HFFc6 (cell line): ENCODE measurements around the gene SLC4A1AP. TPM values are rescaled to one million over a fixed set of nuclear protein-coding genes. Genes with fewer than 3 reads are reported as not detected.

Experiments used
- DNase-seq: peaks from one replicate; pipeline ENCODE4 v3.0.0-alpha.2; 2018
- H3K27ac Mint-ChIP-seq: 2 replicates; pipeline ENCODE4 v1.8.0; 2020; ENCODE audit warnings: mild to moderate bottlenecking, mixed read lengths
- H3K27me3 Mint-ChIP-seq: 2 replicates; pipeline ENCODE4 v1.8.0; 2021; ENCODE audit warnings: mild to moderate bottlenecking, moderate library complexity, mixed read lengths; ENCODE audit not compliant: insufficient read depth
- H3K36me3 Mint-ChIP-seq: 2 replicates; pipeline ENCODE4 v1.8.0; 2021; ENCODE audit warnings: low read depth, mixed read lengths
- H3K4me1 Mint-ChIP-seq: 2 replicates; pipeline ENCODE4 v1.8.0; 2020; ENCODE audit warnings: low read depth, mixed read lengths
- H3K4me3 Mint-ChIP-seq: 2 replicates; pipeline ENCODE4 v1.8.0; 2020; ENCODE audit warnings: mild to moderate bottlenecking, moderate library complexity, mixed read lengths
- H3K9me3 Mint-ChIP-seq: 2 replicates; pipeline ENCODE4 v1.8.0; 2020; ENCODE audit warnings: mild to moderate bottlenecking, mixed read lengths
- CTCF ChIP-seq: fragments of 200-600 bp; sonication (generic); IDR thresholded peaks from 2 replicates; pipeline ENCODE4 v1.5.0; 2021; ENCODE audit warnings: antibody characterized with exemption, mild to moderate bottlenecking
- total RNA-seq, 6 experiments: library from RNA; stranded (reverse); fragmentation: NEBNext Ultra II Directional; extraction: Animal tissue kit (Norgen Biotek cat#: 25700); gene quantifications; 2 replicates in 1 of 6; 3 replicates in 5 of 6; pipeline ENCODE4 v1.2.3, GENCODE V29; 2021

Gene SLC4A1AP
- total RNA-seq, 6 experiments from 2014 or later = 23.0 to 27.1 (median 24.5) TPM

- peaks cover 3% of the 10 kb centered on the region; the same call in 1 of the 2 replicates for H3K27me3 Mint-ChIP-seq
- peaks cover 9% of the 10 kb centered on the region for H3K4me1 Mint-ChIP-seq
- H3K9me3 Mint-ChIP-seq = no peaks in the 10 kb centered on the region; the same call in 1 of the 2 replicates
- no peak for TF ChIP-seq CTCF
- H3K4me3 Mint-ChIP-seq = no peak overlapping the region
- no peaks in the 10 kb centered on the region for H3K36me3 Mint-ChIP-seq
- DNase-seq = no peak
- H3K27ac Mint-ChIP-seq = no peak overlapping the region
Measured at GRCh38 chr2:27742571-27742970, 78.9 kb downstream of the SLC4A1AP start.

Other genes with a start within 250 kb of the SLC4A1AP start
- gene NRBP1, start 235.3 kb upstream of the SLC4A1AP start, total RNA-seq = 100 to 1,000 TPM; 101 to 110 (median 108) TPM
- 1 to 10 TPM in 2 of 6 experiments, under 1 TPM in 4; 0.34 to 1.3 (median 0.65) TPM for gene KRTCAP3, start 221.5 kb upstream of the SLC4A1AP start, total RNA-seq
- 10 to 100 TPM in 5 of 6 experiments, 1 to 10 TPM in 1; 9.8 to 15.2 (median 13.2) TPM for gene IFT172, start 174.1 kb upstream of the SLC4A1AP start, total RNA-seq
- gene FNDC4, start 168.7 kb upstream of the SLC4A1AP start, total RNA-seq = 1 to 10 TPM; 3.1 to 6.9 (median 5.4) TPM
- gene GCKR, start 167.1 kb upstream of the SLC4A1AP start, total RNA-seq = not detected
- 10 to 100 TPM; 20.1 to 28.3 (median 26.7) TPM for gene ZNF512, start 80.8 kb upstream of the SLC4A1AP start, total RNA-seq
- gene CCDC121, start 34.9 kb upstream of the SLC4A1AP start, total RNA-seq = 1 to 10 TPM in 2 of 6 experiments, under 1 TPM in 4; 0.52 to 1.2 (median 0.97) TPM
- 10 to 100 TPM; 33.2 to 44.2 (median 39.8) TPM for gene GPN1, start 34.8 kb upstream of the SLC4A1AP start, total RNA-seq
- 10 to 100 TPM; 22.7 to 26.4 (median 24.2) TPM for gene SUPT7L, start 275 bp upstream of the SLC4A1AP start, total RNA-seq
- gene MRPL33, start 107.8 kb downstream of the SLC4A1AP start, total RNA-seq = 100 to 1,000 TPM; 106 to 151 (median 128) TPM
- gene RBKS, start 226.5 kb downstream of the SLC4A1AP start, total RNA-seq = 1 to 10 TPM; 1.8 to 3.1 (median 2.7) TPM
- gene BABAM2, start 226.8 kb downstream of the SLC4A1AP start, total RNA-seq = 10 to 100 TPM; 30.8 to 46.6 (median 41.2) TPM